HG02981 (cell line): ENCODE results near the gene NAA25.
A peak's percentile ranks its signal among the peaks of the same experiment; 100 is the strongest.

Source experiments
- ATAC-seq: cut with Tn5 transposase; IDR thresholded peaks from one replicate; pipeline ENCODE4 v1.9.1; 2021; ENCODE audit warnings: mild to moderate bottlenecking, moderate library complexity; ENCODE audit not compliant: unreplicated experiment

Gene NAA25

DNA sequence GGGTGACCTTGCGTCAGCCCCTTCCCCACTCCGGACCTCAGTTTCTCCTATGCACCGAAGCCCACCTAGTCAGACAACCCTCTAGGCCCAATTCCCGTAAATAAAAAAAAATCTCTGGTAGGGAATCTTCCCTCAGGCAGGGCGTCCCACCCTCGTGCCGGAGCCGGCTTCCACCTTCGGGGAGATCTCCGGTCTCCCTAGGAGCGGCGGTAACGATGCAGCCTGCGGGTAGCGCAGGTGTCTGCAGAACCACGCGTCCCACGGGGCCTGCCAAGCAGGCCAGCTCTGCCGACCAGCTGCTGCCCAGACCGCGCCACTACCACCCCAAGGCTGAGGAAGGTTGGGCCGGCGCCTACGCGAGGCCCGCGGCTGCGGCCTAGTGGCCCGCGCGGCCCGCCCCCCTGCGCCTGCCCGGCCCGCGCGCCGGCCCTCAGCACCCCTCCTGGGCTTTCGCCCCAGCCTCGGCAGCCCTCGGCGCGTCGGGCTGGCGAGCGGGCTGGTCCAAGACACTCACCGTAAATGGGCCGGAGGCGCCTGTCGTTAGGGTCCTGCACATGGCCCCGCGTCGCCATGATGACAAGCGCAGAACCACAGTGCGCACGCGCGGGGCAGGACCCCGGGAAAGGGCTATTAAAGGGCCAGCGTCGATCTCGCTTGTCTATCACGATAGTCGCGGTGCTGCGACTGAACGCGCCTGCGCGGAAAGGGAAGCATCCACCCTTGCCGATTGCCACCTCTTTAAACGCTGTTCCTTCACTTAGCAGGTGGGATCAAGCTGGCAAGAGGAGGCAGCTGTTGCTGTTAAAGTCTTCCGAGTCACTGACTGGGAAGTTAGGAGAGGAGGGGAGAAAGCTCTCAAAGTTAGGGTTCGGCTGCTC is at the start of gene NAA25:
NAA25 (minus strand) TSS at position 582 of the 878 bp plus-strand sequence; CDS start at position 572, 10 bp downstream.
- peak; percentile 66 for ATAC-seq

DNA sequence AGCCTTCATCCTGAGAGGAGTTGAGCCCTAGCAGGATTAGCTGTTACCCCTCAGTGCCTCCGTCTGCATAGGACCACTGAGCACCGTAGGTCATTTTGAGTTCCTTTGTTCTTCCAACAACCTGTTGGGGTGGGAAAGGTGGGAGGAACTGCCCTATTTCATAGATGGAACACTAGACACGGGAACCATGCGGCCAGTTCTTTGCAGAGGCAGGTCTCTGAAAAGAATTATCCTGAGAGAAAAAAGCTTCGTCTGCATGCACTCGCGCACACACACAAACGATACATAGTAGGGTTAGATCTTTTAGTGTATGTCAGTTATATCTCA is 45.3 kb upstream of the NAA25 start:
- no peak for ATAC-seq

DNA sequence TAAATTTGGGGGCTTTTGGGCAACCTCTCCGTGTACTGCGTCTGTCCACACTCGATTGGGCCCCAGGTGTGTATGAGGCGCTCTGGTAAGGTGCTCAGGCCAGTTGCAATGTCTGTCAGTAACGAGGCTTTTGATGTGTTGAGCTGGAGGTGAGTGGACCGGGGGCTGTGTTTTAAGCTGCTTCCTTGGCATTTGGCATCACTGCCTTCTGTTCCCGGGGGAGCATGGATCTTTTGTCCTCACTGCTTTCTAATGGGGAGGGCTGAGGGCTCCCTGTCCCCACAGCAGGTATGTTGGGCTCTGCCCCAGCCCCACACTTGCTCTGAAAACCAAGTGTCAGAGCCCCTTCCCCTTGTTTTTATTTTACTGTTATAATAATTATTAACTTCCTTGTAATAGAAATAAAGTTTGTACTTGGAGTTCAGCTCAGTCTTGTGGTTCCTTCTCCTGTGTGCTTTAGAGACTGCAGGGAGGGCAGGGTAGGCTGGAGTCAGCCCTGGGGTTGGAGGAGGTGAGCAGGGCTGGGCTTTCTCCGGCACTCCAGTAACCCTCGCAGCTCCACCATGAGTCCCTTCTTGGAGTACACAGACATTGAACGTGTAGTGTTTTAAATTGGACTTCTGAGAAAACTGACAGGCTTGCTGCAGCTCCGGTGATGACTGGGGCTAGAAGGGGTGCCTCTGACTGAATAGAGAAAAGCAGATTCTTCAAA is 44.8 kb upstream of the NAA25 start:
- no peak for ATAC-seq

DNA sequence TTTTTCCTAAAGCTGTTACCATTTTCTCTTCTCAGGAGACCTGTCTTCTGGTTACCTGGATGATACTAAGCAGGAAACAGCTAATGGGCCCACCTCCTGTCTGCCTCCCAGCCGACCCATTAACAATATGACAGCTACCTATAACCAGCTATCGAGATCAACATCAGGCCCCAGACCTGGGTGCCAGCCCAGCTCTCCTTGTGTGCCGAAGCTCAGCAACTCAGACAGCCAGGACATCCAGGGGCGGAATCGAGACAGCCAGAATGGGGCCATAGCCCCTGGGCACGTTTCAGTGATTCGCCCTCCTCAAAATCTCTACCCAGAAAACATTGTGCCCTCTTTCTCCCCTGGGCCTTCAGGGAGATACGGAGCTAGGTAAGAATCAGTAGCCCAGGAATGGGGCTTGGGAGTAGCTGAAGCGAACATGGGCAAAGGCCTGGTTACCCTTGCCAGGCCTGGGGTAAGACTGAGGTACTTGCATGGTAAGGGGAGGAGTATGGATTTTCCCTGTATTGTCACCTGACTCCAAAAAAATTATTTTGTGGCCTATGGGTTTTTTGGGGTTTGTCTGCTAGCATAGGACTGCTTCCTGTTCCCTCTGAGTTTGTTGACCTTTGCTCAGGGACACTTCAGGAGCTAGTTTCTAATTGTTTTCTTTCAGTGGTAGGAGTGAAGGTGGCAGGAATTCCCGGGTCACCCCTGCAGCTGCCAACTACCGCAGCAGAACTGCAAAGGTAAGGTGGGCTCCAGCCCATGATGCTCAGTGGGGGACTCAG is 43.4 kb upstream of the NAA25 start:
- no peak for ATAC-seq

DNA sequence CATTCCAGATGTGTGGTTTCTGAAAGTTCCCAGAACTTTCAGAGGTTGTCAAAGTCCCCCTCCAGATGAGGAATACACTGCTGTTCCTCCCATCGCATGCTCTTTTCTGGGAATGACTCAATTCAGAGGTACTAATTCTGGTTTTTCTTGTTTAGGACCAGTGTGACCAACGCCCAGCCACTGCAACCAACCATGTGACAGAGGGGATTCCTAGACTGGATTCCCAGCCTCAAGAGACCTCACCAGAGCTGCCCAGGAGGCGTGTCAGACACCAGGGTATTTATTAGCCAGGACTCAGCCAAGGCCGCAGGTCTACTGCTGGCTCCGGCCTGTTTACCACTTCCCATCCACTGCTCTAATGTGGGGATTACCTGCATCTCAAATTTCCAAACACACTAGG is 41.0 kb upstream of the NAA25 start:
- ATAC-seq = no peak

DNA sequence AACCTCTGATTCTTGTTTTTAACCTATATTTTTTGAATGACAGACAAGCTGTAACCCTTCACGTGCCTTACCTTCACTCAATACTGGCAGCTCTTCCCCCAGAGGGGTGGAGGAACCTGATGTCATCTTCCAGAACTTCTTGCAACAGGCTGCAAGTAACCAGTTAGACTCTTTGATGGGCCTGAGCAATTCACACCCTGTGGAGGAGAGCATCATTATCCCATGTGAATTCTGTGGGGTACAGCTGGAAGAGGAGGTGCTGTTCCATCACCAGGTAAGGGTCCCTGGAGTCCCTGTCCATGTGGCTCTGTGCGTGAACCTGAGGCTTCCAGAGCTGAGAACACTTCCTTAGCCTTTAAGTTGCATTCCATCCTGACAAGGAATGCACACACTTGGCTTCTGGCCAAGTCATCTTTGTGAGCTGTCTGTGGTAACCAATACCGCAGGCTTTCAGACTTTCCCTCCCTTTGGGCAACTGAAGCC is 39.5 kb upstream of the NAA25 start:
- ATAC-seq = no peak

DNA sequence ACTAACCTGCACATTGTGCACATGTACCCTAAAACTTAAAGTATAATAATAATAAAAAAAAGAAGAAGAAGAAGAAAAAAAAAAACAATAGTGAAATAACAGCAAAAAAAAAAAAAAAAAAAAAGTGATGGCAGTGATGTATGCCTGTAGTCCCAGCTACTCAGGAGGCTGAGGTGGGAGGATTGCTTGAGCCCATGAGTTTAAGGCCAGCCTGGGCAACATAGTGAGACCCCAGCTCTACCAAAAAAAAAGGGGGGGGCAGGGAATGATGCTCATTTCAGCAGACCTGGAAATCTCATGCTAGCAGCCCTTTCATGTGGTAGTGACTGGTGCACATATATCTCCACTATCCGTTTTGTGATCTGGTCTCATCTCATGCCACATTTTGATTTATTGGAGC is 37.5 kb upstream of the NAA25 start:
- ATAC-seq = no peak

DNA sequence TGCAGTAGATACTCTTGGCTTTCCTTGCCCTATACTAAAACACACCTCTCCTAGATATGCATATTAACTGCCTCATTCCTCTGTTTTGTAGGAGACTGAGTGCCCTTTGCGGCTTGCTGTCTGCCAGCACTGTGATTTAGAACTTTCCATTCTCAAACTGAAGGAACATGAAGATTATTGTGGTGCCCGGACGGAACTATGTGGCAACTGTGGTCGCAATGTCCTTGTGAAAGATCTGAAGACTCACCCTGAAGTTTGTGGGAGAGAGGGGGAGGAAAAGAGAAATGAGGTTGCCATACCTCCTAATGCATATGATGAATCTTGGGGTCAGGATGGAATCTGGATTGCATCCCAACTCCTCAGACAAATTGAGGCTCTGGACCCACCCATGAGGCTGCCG is 32.1 kb upstream of the NAA25 start:
- ATAC-seq = no peak

DNA sequence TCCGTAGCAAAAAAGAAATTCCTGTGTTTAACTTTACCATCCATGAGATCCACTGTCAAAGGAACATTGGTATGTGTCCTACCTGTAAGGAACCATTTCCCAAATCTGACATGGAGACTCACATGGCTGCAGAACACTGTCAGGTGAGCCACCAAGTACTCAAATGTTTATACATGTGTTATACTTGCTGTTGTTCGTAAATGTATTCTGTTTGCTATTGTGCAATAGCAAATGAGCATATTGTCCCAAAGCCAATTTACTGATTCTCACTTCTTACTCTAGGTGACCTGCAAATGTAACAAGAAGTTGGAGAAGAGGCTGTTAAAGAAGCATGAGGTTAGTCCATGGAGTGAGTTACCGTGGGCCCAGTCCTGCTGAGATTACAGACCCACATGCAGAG is 26.1 kb upstream of the NAA25 start:
- ATAC-seq = no peak

DNA sequence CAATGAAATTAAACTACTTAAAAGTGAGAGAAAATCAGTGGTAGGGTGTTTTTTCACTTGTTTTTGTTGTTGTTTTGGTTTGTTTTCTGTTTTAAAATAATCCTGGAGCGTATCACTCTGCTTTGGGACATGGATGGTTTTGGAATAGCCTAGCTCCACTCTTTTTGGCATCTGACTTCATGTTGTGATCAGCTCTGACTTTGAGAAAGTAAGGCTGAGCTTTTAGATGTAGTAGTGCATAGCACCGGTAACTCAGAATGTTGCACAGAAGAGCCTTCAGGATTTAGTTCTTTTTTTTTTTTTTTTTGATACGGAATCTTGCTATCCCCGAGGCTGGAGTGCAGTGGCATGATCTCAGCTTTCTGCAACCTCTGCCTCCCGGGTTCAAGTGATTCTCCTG is 24.8 kb upstream of the NAA25 start:
- no peak for ATAC-seq

DNA sequence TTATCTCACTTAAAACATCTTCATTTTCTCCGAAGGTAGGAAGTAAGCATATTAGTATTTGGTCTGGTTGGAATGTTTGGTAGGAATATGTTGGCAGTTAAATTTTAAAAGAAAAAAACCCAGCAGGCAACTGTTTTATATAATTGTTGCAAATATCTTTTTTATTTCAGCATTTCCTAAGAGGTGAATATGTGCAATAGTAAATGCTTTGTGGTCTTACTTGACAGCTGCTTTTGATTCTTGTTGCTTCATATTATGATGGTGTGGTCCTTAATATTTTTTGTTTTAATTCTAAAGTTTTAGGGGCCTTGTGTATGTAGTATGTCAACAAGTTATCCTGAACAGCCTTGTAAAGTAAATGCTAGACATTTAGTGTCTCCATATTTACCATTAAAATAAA is 23.1 kb upstream of the NAA25 start:
- no peak for ATAC-seq

DNA sequence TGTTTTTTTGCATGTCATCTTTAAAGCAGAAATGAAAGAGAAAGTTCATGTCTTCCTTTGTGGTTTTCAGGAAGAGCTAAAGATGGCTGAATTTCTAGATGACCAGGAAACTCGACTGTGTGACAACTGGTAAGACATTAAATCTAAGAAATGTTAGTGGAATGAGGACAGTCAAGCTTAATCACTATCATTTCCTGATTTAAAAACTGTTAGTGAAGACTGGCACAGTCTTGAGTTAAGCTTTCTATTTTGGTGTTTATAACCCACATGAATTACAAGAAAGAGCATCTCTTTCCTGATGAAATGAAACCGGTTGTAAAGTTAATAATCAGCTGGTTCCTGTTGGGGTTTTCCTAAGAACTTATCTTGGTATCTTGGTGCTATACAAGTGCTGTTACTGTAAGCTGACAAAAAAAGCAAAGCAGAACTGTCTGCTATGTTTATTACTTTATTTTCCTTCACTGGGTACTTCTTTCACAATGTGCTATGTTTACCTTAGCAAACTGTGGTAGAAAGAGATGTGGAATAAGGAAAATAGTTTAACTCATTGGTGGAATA is 21.9 kb upstream of the NAA25 start:
- peak; percentile 62 for ATAC-seq

DNA sequence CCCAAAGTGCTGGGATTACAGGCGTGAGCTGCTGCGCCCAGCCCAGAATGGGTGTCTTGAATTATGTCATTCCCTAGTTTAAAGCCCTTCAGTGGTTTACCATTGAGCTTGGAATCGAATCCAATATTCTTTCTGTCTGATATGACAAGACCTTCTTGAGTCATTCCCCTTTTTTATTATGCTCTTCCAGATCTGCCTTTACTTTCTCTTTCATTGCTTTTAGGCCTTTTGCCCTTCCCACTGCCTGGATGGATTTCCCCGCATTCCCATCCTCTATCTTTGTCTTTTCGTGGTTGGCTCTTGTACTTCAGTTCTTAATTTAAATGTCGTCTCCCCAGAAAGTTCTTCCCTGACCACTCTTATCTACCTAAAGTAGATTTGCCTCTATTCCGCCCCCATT is 18.3 kb upstream of the NAA25 start:
- ATAC-seq = no peak

DNA sequence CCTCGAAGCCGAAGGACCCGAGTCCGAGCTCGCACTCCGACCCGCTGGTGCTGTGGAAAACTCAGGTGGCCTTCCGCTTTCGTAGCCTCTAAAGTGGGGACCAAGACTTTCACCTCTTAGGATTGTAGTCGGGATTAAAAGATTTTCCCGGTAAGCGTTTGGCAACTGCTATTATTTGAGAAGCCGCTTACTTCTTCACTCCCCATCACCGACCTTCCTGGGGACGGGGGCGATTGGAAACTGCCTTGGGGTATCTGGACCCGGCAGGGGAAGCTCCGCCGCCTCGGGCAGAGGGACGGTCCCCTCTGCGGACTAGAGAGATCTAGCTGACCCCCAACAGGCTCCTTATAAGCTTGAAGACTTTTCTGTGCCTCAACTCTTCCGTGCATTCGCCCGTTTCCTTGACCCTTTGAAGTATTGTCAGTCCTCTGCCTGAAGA is 17.4 kb upstream of the NAA25 start:
- ATAC-seq = no peak

DNA sequence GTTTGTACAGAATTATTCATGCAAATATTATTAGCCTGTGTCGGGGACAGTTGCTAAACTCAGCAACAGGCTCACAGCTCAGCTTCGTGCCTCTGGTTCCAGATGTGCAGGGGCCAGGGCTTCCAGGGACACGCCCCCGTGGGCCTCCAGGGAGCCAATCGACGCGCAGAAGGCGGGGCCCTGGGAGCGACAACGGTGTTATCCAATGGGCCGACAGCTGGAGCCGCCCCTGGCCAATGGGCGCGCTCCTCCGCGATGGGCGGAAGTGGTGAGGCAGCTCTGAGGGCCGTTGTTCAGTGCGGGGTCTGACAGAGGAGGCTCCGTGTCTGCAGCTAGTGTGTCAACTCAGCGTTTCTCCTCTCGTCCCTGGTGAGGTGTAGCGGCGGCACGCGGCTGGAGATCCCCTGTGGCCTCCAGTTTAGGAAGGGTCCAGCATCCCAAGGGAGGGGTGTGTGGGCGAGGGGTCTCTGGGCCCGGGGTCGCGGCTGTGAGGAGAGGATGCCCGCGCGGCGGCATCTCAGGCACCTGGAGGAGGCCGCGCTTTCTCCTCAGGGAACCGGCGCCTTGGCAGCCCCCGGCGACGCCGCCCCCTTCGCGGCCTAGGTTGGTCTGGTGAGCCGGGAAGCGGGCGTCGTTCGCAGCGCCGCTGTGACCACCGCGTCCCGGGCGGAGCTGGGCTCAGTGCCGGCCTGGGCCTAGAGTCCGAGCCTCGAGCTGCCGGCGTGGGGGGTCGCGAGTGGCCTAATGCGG is 16.8 kb upstream of the NAA25 start, which contains the start of gene TRAFD1:
TRAFD1 (plus strand) TSS at position 311 of the 750 bp plus-strand sequence. CDS start 4,963 bp downstream, outside the sequence.
- ATAC-seq = peak; percentile 98

DNA sequence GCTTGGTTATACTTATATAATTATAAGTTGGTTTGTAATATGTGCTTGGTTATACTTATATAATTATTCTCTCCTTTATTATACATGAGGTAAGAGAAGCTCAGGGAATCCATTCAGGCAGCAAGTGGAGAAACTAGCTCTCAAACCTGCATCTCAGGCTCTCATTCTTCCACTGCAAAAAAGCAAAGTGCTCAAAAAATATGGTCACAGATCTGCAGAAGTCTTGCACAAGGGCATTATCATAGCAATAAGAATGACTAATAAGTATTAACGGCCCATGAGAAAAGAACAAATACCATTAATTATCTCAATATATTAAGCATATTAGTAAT is 16.3 kb upstream of the NAA25 start:
- no peak for ATAC-seq

DNA sequence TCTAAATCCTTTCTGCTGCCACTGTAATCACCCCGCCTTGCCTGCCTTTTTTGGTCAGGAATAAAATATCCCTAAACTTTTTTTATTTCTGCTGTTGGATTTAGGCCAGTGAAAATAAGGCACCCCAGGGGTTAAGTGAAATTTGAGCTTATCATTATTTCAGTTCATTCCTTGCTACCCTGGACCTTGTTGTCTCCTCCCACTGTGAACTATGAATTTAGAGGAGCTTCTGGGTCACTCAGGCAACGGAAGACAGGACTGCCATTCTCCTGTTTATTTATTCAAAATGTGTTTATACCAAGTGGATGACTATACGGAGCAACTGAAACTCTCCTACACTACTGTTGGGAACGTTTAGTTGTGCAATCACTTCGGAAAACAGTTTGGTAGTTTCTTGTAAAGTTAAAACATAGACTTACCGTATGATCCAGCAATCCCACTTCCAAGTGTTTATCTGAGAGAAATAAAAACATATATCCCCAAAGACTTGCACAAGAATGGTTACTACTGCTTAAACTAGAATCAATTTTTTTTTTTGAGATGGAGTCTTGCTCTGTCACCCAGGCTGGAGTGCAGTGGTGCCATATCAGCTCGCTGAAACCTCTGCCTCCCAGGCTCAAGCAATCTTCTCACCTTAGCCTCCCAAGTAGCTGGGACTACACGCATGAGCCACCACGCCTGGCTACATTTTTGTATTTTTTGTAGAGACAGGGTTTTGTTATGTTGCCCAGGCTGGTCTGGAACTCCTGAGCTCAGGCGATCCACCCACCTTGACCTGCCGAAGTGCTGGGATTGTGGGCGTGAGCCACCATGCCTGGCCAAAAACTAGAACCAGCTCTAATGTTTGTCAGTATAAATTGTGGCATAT is 14.5 kb upstream of the NAA25 start:
- ATAC-seq = no peak

DNA sequence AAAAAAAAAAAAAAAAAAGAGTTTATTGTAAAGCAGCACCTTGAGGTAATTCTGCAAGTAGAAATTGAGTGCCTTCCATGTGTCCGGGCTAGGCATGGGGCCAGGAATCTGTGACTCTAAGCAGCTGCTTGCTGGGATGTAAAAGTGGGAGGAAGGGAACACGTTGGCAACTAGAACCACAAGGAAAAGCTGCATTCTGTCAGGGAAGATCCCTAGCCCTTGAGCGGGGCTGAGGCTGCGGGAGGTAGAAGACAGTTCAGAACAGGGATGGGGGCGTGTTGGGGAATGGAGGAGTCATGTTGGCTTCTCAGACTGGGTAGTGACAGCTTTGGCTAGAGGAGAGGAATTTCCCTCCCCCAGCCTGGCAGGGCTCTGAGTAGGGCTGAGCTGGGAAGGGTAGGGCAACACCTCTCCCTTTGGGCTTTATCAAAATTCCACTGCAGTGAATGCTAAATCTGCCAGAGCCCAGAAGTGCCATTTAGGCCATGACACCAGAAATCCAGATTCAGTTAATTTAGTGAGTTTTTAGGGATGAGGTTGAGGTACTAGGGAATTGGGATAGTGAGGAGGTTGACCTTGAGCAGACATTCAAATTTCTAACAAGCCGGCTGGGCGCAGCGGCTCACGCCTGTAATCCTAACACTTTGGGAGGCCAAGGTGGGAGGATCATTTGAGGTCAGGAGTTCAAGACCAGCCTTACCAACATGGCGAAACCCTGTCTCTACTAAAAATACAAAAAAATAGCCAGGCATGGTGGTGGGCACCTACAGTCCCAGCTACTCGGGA is 13.4 kb upstream of the NAA25 start:
- no peak for ATAC-seq

DNA sequence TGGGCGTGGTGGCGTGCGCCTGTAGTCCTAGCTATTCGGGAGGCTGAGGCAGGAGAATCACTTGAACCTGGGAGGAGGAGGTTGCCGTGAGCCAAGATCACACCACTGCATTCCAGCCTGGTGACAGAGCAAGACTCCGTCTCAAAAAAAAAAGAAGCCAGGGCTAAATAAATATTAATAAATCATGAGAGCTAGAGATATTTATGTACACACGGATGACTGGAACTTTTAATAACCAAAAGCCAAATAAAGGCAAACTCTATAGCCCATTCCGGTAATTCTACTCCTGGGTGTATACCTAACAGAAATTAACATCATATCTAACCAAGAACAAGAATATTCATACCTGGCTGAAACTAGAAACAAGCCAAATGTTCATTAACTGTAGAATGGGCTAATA is 9.1 kb upstream of the NAA25 start:
- ATAC-seq = no peak
